B cell (primary cell): Measurements from ENCODE around the gene TBATA. TPM values are rescaled to one million over a fixed set of nuclear protein-coding genes. Genes with fewer than 3 reads are reported as not detected.

ENCODE experiments used
- ATAC-seq: fragments of 200-7000 bp; cut with Tn5 transposase; one replicate; pipeline ENCODE4 v1.10.0; 2021; ENCODE audit warnings: low read depth, mild to moderate bottlenecking, moderate number of reproducible peaks, moderate library complexity
- CTCF ChIA-PET: fragments of 350-600 bp; sonication (Branson Sonifier 250); formaldehyde crosslinking; loops from one replicate; lab custom pipeline; 2021; ENCODE audit warnings: antibody characterized with exemption, inconsistent platforms; lab: Charles Lee
- POLR2A ChIA-PET: fragments of 350-600 bp; sonication (Branson Sonifier 250); formaldehyde crosslinking; loops from one replicate; lab custom pipeline; 2021; ENCODE audit warnings: antibody characterized with exemption; lab: Charles Lee
- DNase-seq: peaks from one replicate; pipeline ENCODE4 v3.0.0; 2013
- H2AFZ ChIP-seq: 2 replicates; pipeline ENCODE4 v1.6.1; 2012; ENCODE audit warnings: mild to moderate bottlenecking, low read depth, low read length; ENCODE audit not compliant: insufficient read depth, poor library complexity, severe bottlenecking
- H3K27ac ChIP-seq, 2 donors: 1 replicate in 1 of 2; 2 replicates in 1 of 2; pipeline ENCODE4 v1.5.1; 2012 to 2013; ENCODE audit warnings: low read length in 2 of 2, mild to moderate bottlenecking in 2 of 2, moderate library complexity in 1 of 2
- H3K27me3 ChIP-seq, 4 experiments: fragments of 200-600 bp in 1 of 4; sonication (generic) in 1 of 4; replicated peaks in 1 of 4; 1 replicate in 2 of 4; 2 replicates in 2 of 4; pipeline versions ENCODE4 v1.6.1 to v1.7.0; 2013 to 2016; ENCODE audit warnings: low read length in 3 of 4, mild to moderate bottlenecking in 2 of 4, mixed read lengths in 1 of 4, moderate library complexity in 1 of 4; ENCODE audit not compliant: insufficient read depth in 4 of 4, control insufficient read depth in 3 of 4; ENCODE audit errors: control extremely low read depth in 1 of 4
- H3K36me3 ChIP-seq, 2 experiments: replicated peaks in 1 of 2; 1 replicate in 1 of 2; 2 replicates in 1 of 2; pipeline versions ENCODE4 v1.6.1 to v1.7.1; 2013; ENCODE audit warnings: low read length in 1 of 2; ENCODE audit not compliant: insufficient read depth in 2 of 2, control insufficient read depth in 1 of 2; ENCODE audit errors: control extremely low read depth in 1 of 2, extremely low read depth in 1 of 2
- H3K4me1 ChIP-seq, 2 donors: fragments of 200-600 bp in 1 of 2; sonication (generic) in 1 of 2; 1 replicate in 1 of 2; 2 replicates in 1 of 2; pipeline versions ENCODE4 v1.5.1 to v1.6.1; 2013 to 2017; ENCODE audit warnings: low read length in 2 of 2; ENCODE audit not compliant: control insufficient read depth in 2 of 2, insufficient read depth in 2 of 2
- H3K4me2 ChIP-seq: replicated peaks from 2 replicates; pipeline ENCODE3; 2012; ENCODE audit warnings: mild to moderate bottlenecking, low read depth, low read length; ENCODE audit not compliant: poor library complexity, severe bottlenecking
- H3K4me3 ChIP-seq, 5 experiments: fragments of 200-600 bp in 1 of 5; sonication (generic) in 1 of 5; 1 replicate in 3 of 5; 2 replicates in 2 of 5; pipeline versions ENCODE4 v1.5.1 to v1.7.0; 2011 to 2016; ENCODE audit warnings: low read length in 4 of 5, mild to moderate bottlenecking in 4 of 5, low read depth in 2 of 5, control low read depth in 1 of 5, moderate library complexity in 1 of 5; ENCODE audit not compliant: insufficient read depth in 1 of 5; ENCODE audit errors: control extremely low read depth in 1 of 5, extremely low read depth in 1 of 5
- H3K79me2 ChIP-seq: fragments of 200-600 bp; sonication (generic); one replicate; pipeline ENCODE4 v1.6.0; 2016; ENCODE audit warnings: low read length; ENCODE audit not compliant: control insufficient read depth, insufficient read depth
- H3K9ac ChIP-seq: fragments of 200-600 bp; sonication (generic); 2 replicates; pipeline ENCODE4 v1.6.1; 2017; ENCODE audit warnings: mild to moderate bottlenecking, low read length, moderate library complexity
- H3K9me3 ChIP-seq, 3 donors: one replicate each; pipeline versions ENCODE4 v1.6.1 to v1.7.1; 2013; ENCODE audit warnings: low read length in 2 of 3; ENCODE audit not compliant: control insufficient read depth in 2 of 3, insufficient read depth in 1 of 3; ENCODE audit errors: control extremely low read depth in 1 of 3
- H4K20me1 ChIP-seq: 2 replicates; pipeline ENCODE4 v1.6.0; 2012; ENCODE audit warnings: mild to moderate bottlenecking, low read length; ENCODE audit not compliant: insufficient read depth, control insufficient read depth, poor library complexity, severe bottlenecking
- H3K27ac Mint-ChIP-seq: one replicate; pipeline ENCODE4 v1.8.0; 2021; ENCODE audit warnings: mixed read lengths
- H3K27me3 Mint-ChIP-seq: one replicate; pipeline ENCODE4 v1.8.0; 2021; ENCODE audit warnings: mixed read lengths
- H3K4me1 Mint-ChIP-seq: one replicate; pipeline ENCODE4 v1.8.0; 2021; ENCODE audit warnings: mixed read lengths
- H3K4me3 Mint-ChIP-seq: one replicate; pipeline ENCODE4 v1.8.0; 2021; ENCODE audit warnings: mixed read lengths
- H3K9me3 Mint-ChIP-seq: one replicate; pipeline ENCODE4 v1.8.0; 2022; ENCODE audit warnings: mixed read lengths; ENCODE audit not compliant: insufficient read depth
- EZH2 ChIP-seq: IDR thresholded peaks from 2 replicates; pipeline ENCODE4 v1.6.1; 2012; ENCODE audit warnings: borderline replicate concordance, low read depth, mild to moderate bottlenecking, moderate library complexity, low read length; ENCODE audit not compliant: insufficient read depth, poor library complexity, severe bottlenecking
- WGBS: methylation state at CpG from one replicate; pipeline ENCODE4 v1.1.5; 2013; ENCODE audit warnings: missing lambda C conversion rate; ENCODE audit not compliant: insufficient coverage; 5-methylcytosine and 5-hydroxymethylcytosine counted together
- intact Hi-C: fragments of 100-400 bp; cut with micrococcal nuclease; formaldehyde crosslinking; loops from one replicate; pipeline ENCODE4 v1.10.0; 2022
- polyA plus RNA-seq: library from polyadenylated mRNA; depleted of rRNA; stranded (reverse); fragments of >200 nt; gene quantifications from 2 replicates; pipeline ENCODE4 v1.2.3, GENCODE V29; 2012
- total RNA-seq, 2 donors: library from RNA; stranded (reverse); fragments of 120-200 nt in 1 of 2; gene quantifications; 1 replicate in 1 of 2; 2 replicates in 1 of 2; pipeline versions ENCODE4 v1.2.3 to v1.2.4, GENCODE V29; 2013 to 2022
- TF ChIP-seq, protein P1 (sequence below): fragments of 200-600 bp; IDR thresholded peaks from one replicate; pipeline ENCODE4 v1.8.0; 2022; ENCODE audit warnings: antibody characterized with exemption, mild to moderate bottlenecking

Gene TBATA
- total and polyA plus RNA-seq, 2 donors (not counting 1 experiment from before 2014, with no cell fraction given): not detected

GRCh38 chr10:70797840-70798239 lies 12.7 kb upstream of the TBATA start:
- Histone ChIP-seq H3K4me1 (no peaks in the 10 kb centered on the region), H3K79me2 (no peaks in the 10 kb centered on the region), H4K20me1 (no peaks in the 10 kb centered on the region), H3K4me3 (no peak overlapping the region), H3K9me3 (no peaks in the 10 kb centered on the region), H2AFZ (no peak overlapping the region), H3K9ac (no peak overlapping the region), H3K27ac (no peak overlapping the region), H3K27me3 (peaks cover 0 to 7% (median 0%) of the 10 kb centered on the region in 4 experiments), H3K4me2 (no peak overlapping the region), H3K36me3 (no peaks in the 10 kb centered on the region)
- 95% methylated on average over 5 of the region's 7 CpGs for WGBS
- intact Hi-C loops: no loop called here
- Mint-ChIP-seq H3K27me3 (peaks cover 30% of the 10 kb centered on the region), H3K9me3 (no peaks in the 10 kb centered on the region), H3K4me1 (no peaks in the 10 kb centered on the region), H3K27ac (no peak overlapping the region), H3K4me3 (no peak overlapping the region)
- ChIA-PET POLR2A (no interaction called here), CTCF (interaction anchor here (1.0 kb wide), 1 partner anchor 1752 kb away, joined by 3 read pairs; no protein-coding TSS in a partner anchor)
- DNase-seq: no peak
- ATAC-seq: no peak
- no peak for TF ChIP-seq EZH2
- TF ChIP-seq, protein P1, sequence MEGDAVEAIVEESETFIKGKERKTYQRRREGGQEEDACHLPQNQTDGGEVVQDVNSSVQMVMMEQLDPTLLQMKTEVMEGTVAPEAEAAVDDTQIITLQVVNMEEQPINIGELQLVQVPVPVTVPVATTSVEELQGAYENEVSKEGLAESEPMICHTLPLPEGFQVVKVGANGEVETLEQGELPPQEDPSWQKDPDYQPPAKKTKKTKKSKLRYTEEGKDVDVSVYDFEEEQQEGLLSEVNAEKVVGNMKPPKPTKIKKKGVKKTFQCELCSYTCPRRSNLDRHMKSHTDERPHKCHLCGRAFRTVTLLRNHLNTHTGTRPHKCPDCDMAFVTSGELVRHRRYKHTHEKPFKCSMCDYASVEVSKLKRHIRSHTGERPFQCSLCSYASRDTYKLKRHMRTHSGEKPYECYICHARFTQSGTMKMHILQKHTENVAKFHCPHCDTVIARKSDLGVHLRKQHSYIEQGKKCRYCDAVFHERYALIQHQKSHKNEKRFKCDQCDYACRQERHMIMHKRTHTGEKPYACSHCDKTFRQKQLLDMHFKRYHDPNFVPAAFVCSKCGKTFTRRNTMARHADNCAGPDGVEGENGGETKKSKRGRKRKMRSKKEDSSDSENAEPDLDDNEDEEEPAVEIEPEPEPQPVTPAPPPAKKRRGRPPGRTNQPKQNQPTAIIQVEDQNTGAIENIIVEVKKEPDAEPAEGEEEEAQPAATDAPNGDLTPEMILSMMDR: no peak

DNA sequence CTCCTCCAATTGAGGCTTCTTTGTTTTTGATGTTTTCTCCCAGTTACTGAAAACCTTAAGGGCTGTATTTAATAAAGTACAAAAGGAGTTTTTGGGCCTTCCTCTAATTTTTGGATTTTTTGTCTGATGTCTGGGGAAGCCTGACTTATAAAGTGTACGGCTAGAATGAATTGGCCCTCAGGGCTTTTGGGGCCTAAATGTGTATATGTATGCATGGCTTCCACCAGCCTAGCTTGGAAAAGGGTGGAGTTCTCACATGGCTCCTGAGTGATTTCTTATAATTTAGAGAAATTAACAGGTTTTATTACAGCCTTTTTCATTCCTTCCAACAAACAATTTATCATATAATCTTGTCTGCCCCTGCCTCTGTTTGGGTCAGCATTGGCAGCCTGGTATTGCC lies 10.4 kb upstream of the TBATA start:
- Histone ChIP-seq H3K9ac (no peak overlapping the region), H3K27me3 (peaks cover 0 to 7% (median 3%) of the 10 kb centered on the region in 4 experiments), H3K27ac (no peak overlapping the region), H3K9me3 (no peaks in the 10 kb centered on the region), H3K36me3 (no peaks in the 10 kb centered on the region), H3K4me1 (no peaks in the 10 kb centered on the region), H4K20me1 (no peaks in the 10 kb centered on the region), H3K4me2 (no peak overlapping the region), H3K79me2 (no peaks in the 10 kb centered on the region), H3K4me3 (no peak overlapping the region), H2AFZ (no peak overlapping the region)
- DNase-seq (no peak), ATAC-seq (no peak)
- Mint-ChIP-seq H3K27me3 (peaks cover 47% of the 10 kb centered on the region), H3K4me3 (no peak overlapping the region), H3K27ac (no peak overlapping the region), H3K4me1 (no peaks in the 10 kb centered on the region), H3K9me3 (no peaks in the 10 kb centered on the region)
- ChIA-PET POLR2A (no interaction called here), CTCF (no interaction called here)
- intact Hi-C loops: no loop called here
- TF ChIP-seq, protein P1: no peak
- no peak for TF ChIP-seq EZH2
- WGBS: 100% methylated on average over 1 of the region's 1 CpG
